ENCODE results near the gene INPP4A.

The INPP4A gene

GRCh38 chr2:98559581-98559980 is 114.9 kb downstream of the INPP4A start:
- 89 to 100% methylated on average over 3 of the region's 3 CpGs for WGBS, 2 experiments
- Histone ChIP-seq H3K9me3 (ENCODE audit: control insufficient read depth, low read length) (no peaks in the 10 kb centered on the region), H3K27ac (ENCODE audit: insufficient read depth, low read depth, low read length, poor library complexity, severe bottlenecking) (no peak overlapping the region), H3K27me3 (ENCODE audit: control insufficient read depth, insufficient read depth, low read length, poor library complexity, severe bottlenecking) (no peaks in the 10 kb centered on the region), H3K4me1 (ENCODE audit: control insufficient read depth, insufficient read depth, low read length) (no peaks in the 10 kb centered on the region), H3K4me3 (ENCODE audit: insufficient read depth, low read depth, low read length) (no peak overlapping the region), H3K36me3 (ENCODE audit: control insufficient read depth, insufficient read depth, low read length) (no peaks in the 10 kb centered on the region)

GRCh38 chr2:98560256-98560771 is 115.7 kb downstream of the INPP4A start:
- WGBS, 2 experiments: 94 to 97% methylated on average over 9 of the region's 9 CpGs
- no peaks in the 10 kb centered on the region for H3K36me3 ChIP-seq (ENCODE audit: control insufficient read depth, insufficient read depth, low read length)
- H3K27ac ChIP-seq (ENCODE audit: insufficient read depth, low read depth, low read length, poor library complexity, severe bottlenecking): no peak overlapping the region
- no peaks in the 10 kb centered on the region for H3K9me3 ChIP-seq (ENCODE audit: control insufficient read depth, low read length)
- H3K4me1 ChIP-seq (ENCODE audit: control insufficient read depth, insufficient read depth, low read length): no peaks in the 10 kb centered on the region
- no peak overlapping the region for H3K4me3 ChIP-seq (ENCODE audit: insufficient read depth, low read depth, low read length)
- no peaks in the 10 kb centered on the region for H3K27me3 ChIP-seq (ENCODE audit: control insufficient read depth, insufficient read depth, low read length, poor library complexity, severe bottlenecking)

GRCh38 chr2:98561018-98561417 is 116.4 kb downstream of the INPP4A start:
- no peaks in the 10 kb centered on the region for H3K36me3 ChIP-seq (ENCODE audit: control insufficient read depth, insufficient read depth, low read length)
- no peak overlapping the region for H3K4me3 ChIP-seq (ENCODE audit: insufficient read depth, low read depth, low read length)
- H3K27me3 ChIP-seq (ENCODE audit: control insufficient read depth, insufficient read depth, low read length, poor library complexity, severe bottlenecking): no peaks in the 10 kb centered on the region
- H3K9me3 ChIP-seq (ENCODE audit: control insufficient read depth, low read length): no peaks in the 10 kb centered on the region
- 95 to 97% methylated on average over 9 of the region's 9 CpGs for WGBS, 2 experiments
- H3K27ac ChIP-seq (ENCODE audit: insufficient read depth, low read depth, low read length, poor library complexity, severe bottlenecking): no peak overlapping the region
- H3K4me1 ChIP-seq (ENCODE audit: control insufficient read depth, insufficient read depth, low read length): no peaks in the 10 kb centered on the region

GRCh38 chr2:98561902-98562695 is 117.4 kb downstream of the INPP4A start:
- Histone ChIP-seq H3K36me3 (ENCODE audit: control insufficient read depth, insufficient read depth, low read length) (no peaks in the 10 kb centered on the region), H3K27me3 (ENCODE audit: control insufficient read depth, insufficient read depth, low read length, poor library complexity, severe bottlenecking) (no peaks in the 10 kb centered on the region), H3K9me3 (ENCODE audit: control insufficient read depth, low read length) (no peaks in the 10 kb centered on the region), H3K4me3 (ENCODE audit: insufficient read depth, low read depth, low read length) (no peak overlapping the region), H3K27ac (ENCODE audit: insufficient read depth, low read depth, low read length, poor library complexity, severe bottlenecking) (no peak overlapping the region), H3K4me1 (ENCODE audit: control insufficient read depth, insufficient read depth, low read length) (no peaks in the 10 kb centered on the region)
- 93 to 94% methylated on average over 13 of the region's 13 CpGs for WGBS, 2 experiments

GRCh38 chr2:98563394-98563793 is 118.7 kb downstream of the INPP4A start:
- no peaks in the 10 kb centered on the region for H3K9me3 ChIP-seq (ENCODE audit: control insufficient read depth, low read length)
- H3K36me3 ChIP-seq (ENCODE audit: control insufficient read depth, insufficient read depth, low read length): no peaks in the 10 kb centered on the region
- no peak overlapping the region for H3K27ac ChIP-seq (ENCODE audit: insufficient read depth, low read depth, low read length, poor library complexity, severe bottlenecking)
- H3K4me1 ChIP-seq (ENCODE audit: control insufficient read depth, insufficient read depth, low read length): no peaks in the 10 kb centered on the region
- no peak overlapping the region for H3K4me3 ChIP-seq (ENCODE audit: insufficient read depth, low read depth, low read length)
- H3K27me3 ChIP-seq (ENCODE audit: control insufficient read depth, insufficient read depth, low read length, poor library complexity, severe bottlenecking): no peaks in the 10 kb centered on the region
- 95 to 97% methylated on average over 13 of the region's 13 CpGs for WGBS, 2 experiments

GRCh38 chr2:98564541-98565132 is 120.0 kb downstream of the INPP4A start:
- Histone ChIP-seq H3K27ac (ENCODE audit: insufficient read depth, low read depth, low read length, poor library complexity, severe bottlenecking) (no peak overlapping the region), H3K9me3 (ENCODE audit: control insufficient read depth, low read length) (no peaks in the 10 kb centered on the region), H3K36me3 (ENCODE audit: control insufficient read depth, insufficient read depth, low read length) (no peaks in the 10 kb centered on the region), H3K4me3 (ENCODE audit: insufficient read depth, low read depth, low read length) (no peak overlapping the region), H3K27me3 (ENCODE audit: control insufficient read depth, insufficient read depth, low read length, poor library complexity, severe bottlenecking) (no peaks in the 10 kb centered on the region), H3K4me1 (ENCODE audit: control insufficient read depth, insufficient read depth, low read length) (no peaks in the 10 kb centered on the region)
- WGBS, 2 experiments: 95% methylated on average over 17 of the region's 17 CpGs

- Histone ChIP-seq H3K27me3 (ENCODE audit: control insufficient read depth, insufficient read depth, low read length, poor library complexity, severe bottlenecking) (no peaks in the 10 kb centered on the region), H3K27ac (ENCODE audit: insufficient read depth, low read depth, low read length, poor library complexity, severe bottlenecking) (no peak overlapping the region), H3K4me1 (ENCODE audit: control insufficient read depth, insufficient read depth, low read length) (no peaks in the 10 kb centered on the region), H3K36me3 (ENCODE audit: control insufficient read depth, insufficient read depth, low read length) (no peaks in the 10 kb centered on the region), H3K4me3 (ENCODE audit: insufficient read depth, low read depth, low read length) (no peak overlapping the region), H3K9me3 (ENCODE audit: control insufficient read depth, low read length) (no peaks in the 10 kb centered on the region)
- WGBS, 2 experiments: 94 to 97% methylated on average over 9 of the region's 9 CpGs
Observed at GRCh38 chr2:98565286-98565860, 120.7 kb downstream of the INPP4A start.

GRCh38 chr2:98565941-98566340 is 121.3 kb downstream of the INPP4A start:
- no peaks in the 10 kb centered on the region for H3K36me3 ChIP-seq (ENCODE audit: control insufficient read depth, insufficient read depth, low read length)
- no peaks in the 10 kb centered on the region for H3K9me3 ChIP-seq (ENCODE audit: control insufficient read depth, low read length)
- H3K27ac ChIP-seq (ENCODE audit: insufficient read depth, low read depth, low read length, poor library complexity, severe bottlenecking): no peak overlapping the region
- H3K4me1 ChIP-seq (ENCODE audit: control insufficient read depth, insufficient read depth, low read length): no peaks in the 10 kb centered on the region
- WGBS, 2 experiments: 93 to 96% methylated on average over 19 of the region's 19 CpGs
- H3K4me3 ChIP-seq (ENCODE audit: insufficient read depth, low read depth, low read length): no peak overlapping the region
- no peaks in the 10 kb centered on the region for H3K27me3 ChIP-seq (ENCODE audit: control insufficient read depth, insufficient read depth, low read length, poor library complexity, severe bottlenecking)

GRCh38 chr2:98568161-98568956 is 123.7 kb downstream of the INPP4A start:
- Histone ChIP-seq H3K4me3 (ENCODE audit: insufficient read depth, low read depth, low read length) (no peak overlapping the region), H3K36me3 (ENCODE audit: control insufficient read depth, insufficient read depth, low read length) (no peaks in the 10 kb centered on the region)
- WGBS, 2 experiments: 95% methylated on average over 11 of the region's 11 CpGs

More at GRCh38 chr2:98568161-98568956, 123.7 kb downstream of the INPP4A start:
- no peak overlapping the region for H3K27ac ChIP-seq (ENCODE audit: insufficient read depth, low read depth, low read length, poor library complexity, severe bottlenecking)
- H3K4me1 ChIP-seq (ENCODE audit: control insufficient read depth, insufficient read depth, low read length): no peaks in the 10 kb centered on the region
- no peaks in the 10 kb centered on the region for H3K27me3 ChIP-seq (ENCODE audit: control insufficient read depth, insufficient read depth, low read length, poor library complexity, severe bottlenecking)
- no peaks in the 10 kb centered on the region for H3K9me3 ChIP-seq (ENCODE audit: control insufficient read depth, low read length)

All from ectodermal cell (in vitro differentiated cells).